GM04503 (cell line): ENCODE data around the gene EGR2.
"Not testable (repeated sequence)": the region's sequence is repeated elsewhere in the genome, so short reads cannot be mapped to it uniquely, and the experiment has no call there.

ENCODE experiments used
- DNase-seq: peaks from one replicate; pipeline ENCODE4 v3.0.0-alpha.2; 2012; ENCODE audit warnings: low read depth

EGR2 gene

DNA sequence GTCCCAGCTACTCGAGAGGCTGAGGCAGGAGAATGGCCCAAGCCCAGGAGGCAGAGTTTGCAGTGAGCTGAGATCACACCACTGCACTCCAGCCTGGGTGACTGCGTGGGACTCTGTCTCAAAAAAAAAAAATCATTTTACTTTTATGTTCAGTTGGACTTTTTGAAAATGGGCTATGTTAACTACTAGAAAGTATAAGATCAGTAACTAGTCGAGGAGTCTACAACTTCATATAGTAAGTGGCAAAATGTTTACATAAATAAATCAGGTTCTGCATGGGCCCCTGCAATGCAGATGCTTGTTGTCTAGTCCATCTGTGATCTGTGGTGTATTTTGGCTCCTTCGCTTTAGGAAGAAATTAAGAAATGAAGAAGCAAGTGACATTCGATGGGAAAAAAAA, 23.9 kb downstream of the EGR2 start:
- no peak for DNase-seq

GRCh38 chr10:62790571-62790970, 25.6 kb downstream of the EGR2 start:
- DNase-seq = no peak

DNA sequence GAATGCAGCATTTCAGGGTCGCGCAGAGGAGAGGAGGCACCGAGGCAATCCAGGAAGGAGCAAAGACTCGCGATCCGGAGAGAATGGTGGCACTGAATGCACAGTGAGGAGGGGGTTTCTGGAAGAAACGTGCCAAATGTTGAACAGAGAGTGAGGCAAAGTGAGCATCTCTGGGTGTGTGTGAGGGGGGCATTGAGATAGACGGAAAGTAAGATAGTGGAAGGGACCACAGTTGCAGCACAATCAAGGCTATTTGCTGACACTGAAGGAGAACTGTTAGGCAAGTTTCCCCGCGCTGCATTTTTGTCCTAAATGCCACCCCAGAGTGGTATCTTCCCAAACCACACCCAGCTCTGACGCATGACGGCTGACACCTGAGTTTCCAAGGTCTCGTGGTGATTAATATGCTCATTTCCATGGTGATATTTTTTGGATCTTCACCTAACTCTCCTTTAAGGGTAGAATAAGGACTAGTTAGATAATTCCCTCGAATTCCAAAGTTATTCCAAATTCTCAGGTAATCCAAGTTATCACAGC, 26.1 kb downstream of the EGR2 start:
- DNase-seq = no peak

DNA sequence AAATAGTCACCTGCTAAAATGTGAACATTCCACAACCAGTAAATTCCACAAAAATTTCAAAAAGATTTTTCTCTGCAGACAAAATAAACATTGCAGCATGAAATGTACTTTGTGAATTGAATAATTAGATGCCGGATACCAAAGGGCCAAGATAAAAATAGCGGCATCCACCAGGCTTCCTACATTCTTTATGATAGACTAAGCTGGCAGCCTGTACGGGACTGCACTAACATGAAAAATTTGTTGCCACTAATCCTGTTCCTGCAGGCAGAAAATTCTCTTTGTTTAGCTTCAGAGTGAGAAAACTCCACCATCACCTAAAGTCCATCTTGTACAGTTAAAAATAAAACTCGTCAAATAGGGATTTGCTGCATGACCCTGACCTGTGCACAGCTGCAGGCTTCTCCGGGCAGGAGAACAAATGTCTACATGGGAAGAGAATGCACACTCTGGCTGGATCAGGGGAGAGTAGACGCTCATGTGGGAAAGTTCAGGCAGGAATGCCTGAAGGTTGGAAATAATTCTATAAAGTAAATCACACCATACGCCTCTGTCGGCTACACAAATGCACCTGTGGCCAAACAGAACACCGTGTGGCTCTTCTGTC, 27.2 kb downstream of the EGR2 start:
- no peak for DNase-seq

DNA sequence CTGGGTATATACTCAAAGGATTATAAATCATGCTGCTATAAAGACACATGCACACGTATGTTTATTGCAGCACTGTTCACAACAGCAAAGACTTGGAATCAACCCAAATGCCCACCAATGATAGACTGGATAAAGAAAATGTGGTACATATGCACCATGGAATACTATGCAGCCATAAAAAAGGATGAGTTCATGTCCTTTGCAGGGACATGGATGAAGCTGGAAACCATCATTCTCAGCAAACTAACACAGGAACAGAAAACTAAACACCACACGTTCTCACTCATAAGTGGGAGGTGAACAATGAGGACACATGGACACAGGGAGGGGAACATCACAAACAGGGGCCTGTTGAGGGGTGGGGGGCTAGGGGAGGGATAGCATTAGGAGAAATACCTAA, 27.9 kb downstream of the EGR2 start:
- not testable (repeated sequence) for DNase-seq

GRCh38 chr10:62784537-62784936, 31.6 kb downstream of the EGR2 start:
- not testable (repeated sequence) for DNase-seq

DNA sequence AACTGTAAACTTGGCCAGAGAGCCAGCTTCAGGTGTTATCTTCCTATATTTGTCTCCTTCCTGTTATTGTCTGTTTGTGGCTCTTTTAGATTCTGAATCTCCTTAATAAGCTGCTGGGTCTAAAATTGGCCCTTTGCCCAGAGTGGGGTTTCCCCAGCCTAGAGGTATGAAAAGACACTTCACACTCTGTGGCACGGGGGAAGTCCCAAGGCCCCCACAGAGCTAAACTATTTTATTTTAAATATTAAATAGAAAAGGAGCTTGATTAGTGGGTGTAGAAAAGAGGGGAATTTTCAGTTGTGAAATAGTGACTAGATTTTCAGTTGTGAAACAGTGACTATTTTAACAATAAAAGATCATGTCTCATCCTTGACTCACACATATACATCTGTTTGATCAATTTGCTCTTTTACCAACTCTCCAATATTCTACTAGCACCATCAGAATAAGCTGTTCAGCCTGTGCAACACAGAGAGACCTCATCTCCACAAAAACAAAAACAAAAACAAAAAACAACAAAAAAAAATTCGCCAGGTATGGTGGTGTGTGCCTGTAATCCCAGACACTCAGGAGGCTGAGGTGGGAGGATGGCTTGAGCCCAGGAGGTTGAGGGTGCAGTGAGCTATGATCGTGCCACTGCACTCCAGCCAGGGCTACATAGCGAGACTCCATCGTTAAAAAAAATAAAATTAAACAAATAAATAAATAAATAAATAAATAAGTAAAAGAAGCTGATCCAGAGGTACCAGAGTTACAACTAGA, 36.5 kb downstream of the EGR2 start:
- no peak for DNase-seq

DNA sequence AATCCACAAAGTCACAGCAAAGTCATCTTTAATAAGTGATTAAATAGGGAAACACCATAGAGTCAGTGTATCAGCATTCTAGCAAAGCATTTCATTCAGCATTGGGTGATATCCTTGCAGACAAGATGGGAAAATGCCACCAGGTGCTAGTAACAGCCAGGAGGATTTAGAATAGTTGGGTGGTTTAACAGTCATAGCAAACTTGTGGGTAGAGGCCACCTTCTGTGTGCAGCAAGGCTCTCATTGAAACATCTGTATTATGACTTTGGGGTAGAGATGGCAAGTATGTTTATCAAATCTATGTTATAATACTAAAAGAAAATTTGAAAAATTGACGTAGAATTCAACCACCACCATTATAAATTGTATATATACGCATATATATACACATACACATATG, 38.0 kb downstream of the EGR2 start:
- no peak for DNase-seq

GRCh38 chr10:62772186-62772974, 43.8 kb downstream of the EGR2 start:
- DNase-seq = no peak

DNA sequence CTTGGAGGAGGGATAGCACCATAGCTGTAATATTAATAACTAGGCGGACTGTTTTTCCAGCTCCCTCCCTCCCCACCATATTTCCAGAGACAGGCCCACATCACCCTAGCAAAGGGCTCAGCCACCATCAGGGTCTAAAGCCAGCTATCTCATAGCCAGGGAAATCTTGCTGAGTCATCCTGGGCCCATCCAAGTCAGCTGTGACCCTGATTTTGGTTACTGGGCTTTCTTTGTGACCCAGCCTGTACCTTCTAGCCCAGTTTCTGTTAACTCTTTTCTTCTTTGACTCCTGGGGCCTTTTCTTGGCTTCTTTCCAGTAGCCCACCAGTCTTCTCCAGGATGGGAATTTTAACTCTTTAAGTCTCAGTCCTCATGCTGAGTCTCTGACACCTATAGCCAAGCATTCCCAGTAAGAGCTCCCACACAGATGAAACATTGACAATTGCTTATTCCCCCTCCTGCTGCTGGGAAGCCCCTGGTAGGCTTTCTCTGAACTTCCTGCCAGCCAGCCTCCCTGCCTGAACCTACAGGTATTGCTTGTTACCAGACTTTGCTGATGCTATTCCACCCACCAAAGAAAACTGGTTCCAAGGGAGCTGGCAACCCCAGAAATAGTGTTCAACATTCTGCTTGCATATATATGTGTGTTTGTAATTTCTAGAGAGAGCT, 46.5 kb downstream of the EGR2 start:
- DNase-seq = no peak

- DNase-seq = no peak
These were observed 49.8 kb downstream of the EGR2 start for GRCh38 chr10:62766386-62766785.

DNA sequence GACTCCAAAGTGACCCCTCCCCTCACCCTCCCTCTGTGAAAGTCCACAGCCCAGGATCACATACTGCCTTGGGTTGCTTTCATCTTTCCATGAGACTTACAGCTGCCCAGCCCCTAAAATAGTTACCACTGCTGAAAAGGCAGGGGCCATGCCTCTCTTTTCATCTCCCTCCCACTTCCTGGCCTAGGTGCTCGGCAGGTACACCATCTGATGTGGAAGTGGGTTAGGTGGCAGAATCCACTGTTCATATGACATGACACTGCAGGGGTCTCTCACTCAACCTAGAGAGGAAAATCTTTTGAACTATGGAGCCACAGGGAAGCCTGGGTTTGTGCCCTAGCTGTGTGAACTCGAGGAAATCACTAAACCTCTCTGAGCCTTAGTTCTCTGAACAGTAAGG, 50.4 kb downstream of the EGR2 start:
- DNase-seq = no peak

DNA sequence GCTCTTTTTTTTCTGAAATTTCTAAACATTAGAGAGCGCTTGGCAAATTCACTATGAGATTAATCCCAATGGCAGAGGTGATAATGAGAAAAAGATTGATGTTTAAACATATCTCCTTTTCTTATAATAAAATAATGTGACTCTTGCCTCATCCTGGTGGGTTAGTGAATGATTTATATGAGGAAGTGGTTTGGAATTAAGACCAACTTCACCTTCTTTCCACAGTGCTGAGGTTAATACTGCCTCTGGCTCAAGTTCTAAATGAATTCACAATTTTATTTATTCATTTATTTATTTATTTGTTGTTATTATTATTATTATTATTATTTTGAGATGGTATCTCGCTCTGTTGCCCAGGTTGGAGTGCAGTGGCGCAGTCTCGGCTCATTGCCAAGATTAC, 52.2 kb downstream of the EGR2 start:
- no peak for DNase-seq

GRCh38 chr10:62763155-62763554, 53.0 kb downstream of the EGR2 start:
- DNase-seq = no peak
